Transverse colon (tissue), 4 donors: ENCODE results near the gene SLC22A31.

Source experiments
- EP300 ChIP-seq: sonication (generic); formaldehyde crosslinking; IDR thresholded peaks from one replicate; pipeline ENCODE4 v1.6.1; 2017; ENCODE audit warnings: antibody characterized with exemption, low read depth
- POLR2AphosphoS5 ChIP-seq, 3 donors: sonication (generic); formaldehyde crosslinking; IDR thresholded peaks; one replicate each; pipeline ENCODE4 v1.6.1; 2016; ENCODE audit warnings: antibody characterized with exemption in 3 of 3
- TF ChIP-seq, protein P1 (sequence below), 5 experiments: fragments of 200-600 bp in 3 of 5; fragments of 450-650 bp in 2 of 5; sonication (generic) in 3 of 5; IDR thresholded peaks; 1 replicate in 2 of 5; 2 replicates in 3 of 5; pipeline ENCODE4 v1.5.1; 2016 to 2017; ENCODE audit warnings: antibody characterized with exemption in 5 of 5, inconsistent platforms in 3 of 5, mild to moderate bottlenecking in 2 of 5, moderate library complexity in 1 of 5

DNA sequence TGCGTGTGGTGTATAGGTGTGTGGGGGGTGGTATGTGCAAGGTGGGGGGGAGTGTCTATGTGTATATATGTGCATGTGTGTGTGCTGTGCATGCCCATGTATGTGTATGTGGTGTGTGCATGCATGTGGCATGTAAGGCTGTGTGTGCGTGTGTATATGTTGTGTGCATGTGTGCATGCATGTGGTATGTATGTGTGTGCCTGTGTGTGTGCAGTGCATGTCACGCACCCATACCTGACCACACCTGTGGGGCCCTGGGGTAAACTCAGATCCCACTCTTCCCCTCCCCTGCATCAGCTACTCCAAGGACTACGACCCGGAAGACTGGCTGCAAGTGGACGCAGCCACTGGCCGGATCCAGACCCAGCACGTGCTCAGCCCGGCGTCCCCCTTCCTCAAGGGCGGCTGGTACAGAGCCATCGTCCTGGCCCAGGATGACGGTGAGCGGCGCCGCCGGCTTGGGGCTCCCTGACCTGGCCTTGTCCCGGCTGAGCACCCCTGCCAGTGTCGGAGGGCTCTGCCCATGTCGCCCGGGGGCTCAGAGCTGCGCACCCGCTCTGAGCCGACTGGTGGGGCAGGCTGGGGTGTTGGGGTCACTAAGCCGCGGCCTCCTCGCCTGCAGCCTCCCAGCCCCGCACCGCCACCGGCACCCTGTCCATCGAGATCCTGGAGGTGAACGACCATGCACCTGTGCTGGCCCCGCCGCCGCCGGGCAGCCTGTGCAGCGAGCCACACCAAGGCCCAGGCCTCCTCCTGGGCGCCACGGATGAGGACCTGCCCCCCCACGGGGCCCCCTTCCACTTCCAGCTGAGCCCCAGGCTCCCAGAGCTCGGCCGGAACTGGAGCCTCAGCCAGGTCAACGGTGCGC, 9.1 kb downstream of the SLC22A31 start:
- TF ChIP-seq, protein P1, sequence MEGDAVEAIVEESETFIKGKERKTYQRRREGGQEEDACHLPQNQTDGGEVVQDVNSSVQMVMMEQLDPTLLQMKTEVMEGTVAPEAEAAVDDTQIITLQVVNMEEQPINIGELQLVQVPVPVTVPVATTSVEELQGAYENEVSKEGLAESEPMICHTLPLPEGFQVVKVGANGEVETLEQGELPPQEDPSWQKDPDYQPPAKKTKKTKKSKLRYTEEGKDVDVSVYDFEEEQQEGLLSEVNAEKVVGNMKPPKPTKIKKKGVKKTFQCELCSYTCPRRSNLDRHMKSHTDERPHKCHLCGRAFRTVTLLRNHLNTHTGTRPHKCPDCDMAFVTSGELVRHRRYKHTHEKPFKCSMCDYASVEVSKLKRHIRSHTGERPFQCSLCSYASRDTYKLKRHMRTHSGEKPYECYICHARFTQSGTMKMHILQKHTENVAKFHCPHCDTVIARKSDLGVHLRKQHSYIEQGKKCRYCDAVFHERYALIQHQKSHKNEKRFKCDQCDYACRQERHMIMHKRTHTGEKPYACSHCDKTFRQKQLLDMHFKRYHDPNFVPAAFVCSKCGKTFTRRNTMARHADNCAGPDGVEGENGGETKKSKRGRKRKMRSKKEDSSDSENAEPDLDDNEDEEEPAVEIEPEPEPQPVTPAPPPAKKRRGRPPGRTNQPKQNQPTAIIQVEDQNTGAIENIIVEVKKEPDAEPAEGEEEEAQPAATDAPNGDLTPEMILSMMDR (IDR thresholded peaks at IDR 0.05): no peak
- no peak for TF ChIP-seq EP300
- no peak for TF ChIP-seq POLR2AphosphoS5 (IDR thresholded peaks at IDR 0.05)
